DMS79 (cell line): Measurements from ENCODE around the gene CDH11.

Experiments used
- DNase-seq: peaks from one replicate; lab custom pipeline; 2025; lab: John Stamatoyannopoulos, UW

Gene CDH11

GRCh38 chr16:64977206-64977920 lies 144.5 kb downstream of the CDH11 start:
- no peak for DNase-seq

GRCh38 chr16:64975821-64976220 lies 146.0 kb downstream of the CDH11 start:
- DNase-seq, result no peak

- no peak for DNase-seq
Measured at GRCh38 chr16:64974381-64974780, 147.5 kb downstream of the CDH11 start.

GRCh38 chr16:64973171-64973570 lies 148.7 kb downstream of the CDH11 start:
- DNase-seq, result no peak

- no peak for DNase-seq
Measured at GRCh38 chr16:64971171-64971570, 150.7 kb downstream of the CDH11 start.

- no peak for DNase-seq
Measured at GRCh38 chr16:64969221-64969620, 152.6 kb downstream of the CDH11 start.

- DNase-seq, result peak; percentile 4
Measured at GRCh38 chr16:64968539-64968938, 153.3 kb downstream of the CDH11 start.

GRCh38 chr16:64964126-64964540 lies 157.7 kb downstream of the CDH11 start:
- no peak for DNase-seq

- no peak for DNase-seq
Measured at GRCh38 chr16:64962786-64963185, 159.1 kb downstream of the CDH11 start.

- no peak for DNase-seq
Measured at GRCh38 chr16:64957246-64957645, 164.6 kb downstream of the CDH11 start.

GRCh38 chr16:64952177-64952576 lies 169.7 kb downstream of the CDH11 start:
- no peak for DNase-seq

- DNase-seq, result no peak
Measured at GRCh38 chr16:64951193-64951592, 170.7 kb downstream of the CDH11 start.

GRCh38 chr16:64950731-64951130 lies 171.1 kb downstream of the CDH11 start:
- DNase-seq, result no peak

GRCh38 chr16:64950262-64950661 lies 171.6 kb downstream of the CDH11 start:
- DNase-seq, result no peak

GRCh38 chr16:64948056-64948455 lies 173.8 kb downstream of the CDH11 start:
- DNase-seq, result no peak

- DNase-seq, result no peak
Measured at GRCh38 chr16:64947651-64948050, 174.2 kb downstream of the CDH11 start.

GRCh38 chr16:64933885-64934284 lies 188.0 kb downstream of the CDH11 start:
- DNase-seq, result no peak

- DNase-seq, result no peak
Measured at GRCh38 chr16:64926476-64926875, 195.4 kb downstream of the CDH11 start.

- no peak for DNase-seq
Measured at GRCh38 chr16:64925166-64925565, 196.7 kb downstream of the CDH11 start.

GRCh38 chr16:64924086-64924485 lies 197.8 kb downstream of the CDH11 start:
- no peak for DNase-seq

- no peak for DNase-seq
Measured at GRCh38 chr16:64919929-64920607, 201.8 kb downstream of the CDH11 start.

GRCh38 chr16:64919141-64919540 lies 202.7 kb downstream of the CDH11 start:
- DNase-seq, result no peak

GRCh38 chr16:64916051-64916450 lies 205.8 kb downstream of the CDH11 start:
- DNase-seq, result no peak

GRCh38 chr16:64910356-64910755 lies 211.5 kb downstream of the CDH11 start:
- no peak for DNase-seq
